ENCODE measurements around the gene CNTNAP2.
"Not testable (repeated sequence)": the region's sequence is repeated elsewhere in the genome, so short reads cannot be mapped to it uniquely, and the experiment has no call there.

The CNTNAP2 gene

GRCh38 chr7:147584771-147585193 is 1468.2 kb downstream of the CNTNAP2 start:
- in situ Hi-C loops (cut with HindIII; ENCODE audit: low sequenced_read_pairs): no loop called here

DNA sequence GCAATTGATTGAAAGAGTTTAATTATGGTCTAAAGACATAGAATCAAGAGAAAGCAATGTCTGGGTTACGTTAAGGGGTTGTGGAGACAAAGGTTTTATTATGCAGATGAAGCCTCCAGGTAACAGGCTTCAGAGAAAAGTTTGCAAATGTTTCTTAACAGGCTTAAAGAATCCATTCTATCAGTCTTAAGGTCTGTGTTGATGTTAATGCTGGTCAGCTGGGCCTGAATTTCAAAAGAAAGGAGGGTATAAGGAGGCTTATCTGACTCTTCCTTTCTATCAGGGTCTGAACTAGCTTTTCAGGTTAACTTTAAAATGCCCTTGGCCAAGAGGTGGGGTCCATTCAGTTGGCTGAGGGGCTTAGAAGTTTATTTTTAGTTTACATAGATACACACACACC is 1469.5 kb downstream of the CNTNAP2 start:
- in situ Hi-C loops (cut with HindIII; ENCODE audit: low sequenced_read_pairs): no loop called here

- in situ Hi-C loops (cut with HindIII; ENCODE audit: low sequenced_read_pairs): no loop called here
These were observed 1469.9 kb downstream of the CNTNAP2 start for GRCh38 chr7:147586526-147586925.

DNA sequence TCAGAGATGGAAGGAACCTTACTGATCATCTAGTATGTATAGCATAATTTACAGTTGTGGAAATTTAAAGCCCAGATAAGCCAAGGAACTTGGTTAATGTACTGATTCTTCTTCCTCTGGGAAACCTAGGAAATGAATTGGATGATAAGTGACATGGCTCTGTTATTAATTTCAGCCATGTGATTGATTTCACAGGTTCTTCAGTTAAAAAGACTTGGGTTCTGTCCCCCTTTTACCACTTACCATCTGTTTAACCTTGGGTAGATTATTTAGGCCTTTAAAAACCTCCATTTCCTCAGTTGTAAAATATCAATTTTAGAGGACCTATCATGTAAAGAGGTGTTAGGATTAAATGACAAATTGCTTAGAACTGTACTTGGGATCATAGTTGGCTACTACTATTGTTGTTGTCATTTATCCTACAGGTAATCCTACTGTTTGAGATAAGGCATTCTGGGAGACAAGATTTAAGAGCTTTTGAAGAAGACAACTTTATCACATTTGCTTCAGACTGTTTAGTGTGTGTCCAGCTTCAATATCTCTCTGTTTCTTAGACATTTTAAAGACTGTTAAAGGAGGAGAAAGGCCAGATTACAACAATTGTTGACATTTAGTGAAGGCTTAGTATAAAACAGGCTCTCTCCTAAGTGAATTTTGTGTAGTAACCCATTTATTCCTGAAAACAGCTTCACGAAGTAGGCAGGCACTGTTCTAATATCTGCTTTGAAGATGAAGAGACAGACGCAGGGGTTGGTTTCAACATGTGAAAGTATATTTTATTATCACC is 1476.9 kb downstream of the CNTNAP2 start:
- in situ Hi-C loops (cut with HindIII; ENCODE audit: low sequenced_read_pairs): no loop called here

DNA sequence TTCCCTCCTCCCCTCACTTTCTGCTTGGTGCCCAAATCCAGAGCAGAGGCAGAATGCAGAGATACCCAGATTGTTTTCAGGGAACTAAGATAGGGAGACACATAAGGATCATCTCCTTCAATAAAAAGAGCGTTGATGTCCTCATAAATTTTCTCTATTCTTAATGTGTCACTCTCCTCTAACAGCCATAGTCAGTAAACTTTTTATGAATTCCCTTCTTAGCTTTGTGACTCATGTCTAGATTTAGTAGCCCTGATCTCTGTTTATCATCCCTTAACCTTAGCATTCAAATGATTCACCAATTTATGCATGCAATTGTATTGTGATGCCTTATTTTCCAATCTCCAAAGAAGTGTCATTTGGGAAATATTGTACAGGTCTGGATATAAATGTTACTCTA is 1478.4 kb downstream of the CNTNAP2 start:
- in situ Hi-C loops (cut with HindIII; ENCODE audit: low sequenced_read_pairs): no loop called here

DNA sequence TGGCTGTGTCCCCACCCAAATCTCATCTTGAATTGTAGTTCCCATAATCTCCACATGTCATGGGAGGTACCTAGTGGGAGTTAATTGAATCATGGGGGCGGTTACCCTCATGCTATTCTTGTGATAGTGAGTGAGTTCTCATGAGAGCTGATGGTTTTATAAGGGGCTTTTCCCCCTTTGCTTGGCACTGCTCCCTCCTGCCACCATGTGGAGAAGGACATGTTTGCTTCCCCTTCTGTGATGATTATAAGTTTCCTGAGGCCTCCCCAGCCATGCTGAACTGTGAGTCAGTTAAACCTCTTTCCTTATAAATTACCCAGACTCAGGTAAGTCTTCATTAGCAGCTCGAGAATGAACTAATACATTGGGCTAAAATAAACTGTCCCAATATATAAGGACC is 1482.1 kb downstream of the CNTNAP2 start:
- in situ Hi-C loops (cut with HindIII; ENCODE audit: low sequenced_read_pairs): not testable (repeated sequence)

DNA sequence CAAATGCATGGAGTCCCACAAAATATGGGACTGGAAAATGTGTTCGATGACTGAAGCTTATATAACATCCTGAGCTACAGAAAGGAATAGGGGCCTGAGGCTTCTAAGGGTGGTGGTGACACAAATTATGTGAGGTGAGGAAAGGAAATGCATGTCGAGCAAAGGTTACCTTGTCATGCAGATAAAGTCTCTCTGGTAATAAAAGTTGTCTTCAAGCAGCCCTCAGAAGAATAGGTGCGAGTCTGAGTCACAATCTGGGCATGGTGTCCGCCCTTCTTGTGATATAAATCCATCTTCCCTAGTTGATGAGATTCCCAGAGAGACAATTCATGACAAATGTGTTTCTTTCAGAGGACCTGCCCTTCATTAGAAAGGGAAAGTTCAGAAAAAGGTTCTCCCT is 1488.7 kb downstream of the CNTNAP2 start:
- in situ Hi-C loops (cut with HindIII; ENCODE audit: low sequenced_read_pairs): no loop called here

GRCh38 chr7:147607157-147607800 is 1490.7 kb downstream of the CNTNAP2 start:
- in situ Hi-C loops (cut with HindIII; ENCODE audit: low sequenced_read_pairs): no loop called here

DNA sequence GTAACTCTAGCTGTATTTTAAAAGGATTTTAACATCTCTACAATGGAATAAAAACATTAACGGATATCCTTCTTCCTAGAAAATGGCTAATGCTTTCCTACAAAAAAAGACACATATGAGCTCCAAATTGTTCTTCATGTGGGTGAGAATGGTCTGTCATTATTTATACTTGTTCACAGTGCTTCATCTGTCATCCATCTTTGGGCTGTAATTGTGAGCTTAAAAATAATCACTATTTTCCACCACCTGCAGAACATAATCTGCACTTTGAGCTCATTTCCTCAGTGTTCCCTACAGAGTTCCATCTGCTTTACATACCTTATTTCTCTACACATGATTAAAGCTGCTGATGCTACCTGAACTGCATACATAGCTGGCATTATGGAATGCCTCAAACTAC is 1494.8 kb downstream of the CNTNAP2 start:
- in situ Hi-C loops (cut with HindIII; ENCODE audit: low sequenced_read_pairs): no loop called here

GRCh38 chr7:147635288-147635687 is 1518.7 kb downstream of the CNTNAP2 start:
- in situ Hi-C loops (cut with HindIII; ENCODE audit: low sequenced_read_pairs): no loop called here

DNA sequence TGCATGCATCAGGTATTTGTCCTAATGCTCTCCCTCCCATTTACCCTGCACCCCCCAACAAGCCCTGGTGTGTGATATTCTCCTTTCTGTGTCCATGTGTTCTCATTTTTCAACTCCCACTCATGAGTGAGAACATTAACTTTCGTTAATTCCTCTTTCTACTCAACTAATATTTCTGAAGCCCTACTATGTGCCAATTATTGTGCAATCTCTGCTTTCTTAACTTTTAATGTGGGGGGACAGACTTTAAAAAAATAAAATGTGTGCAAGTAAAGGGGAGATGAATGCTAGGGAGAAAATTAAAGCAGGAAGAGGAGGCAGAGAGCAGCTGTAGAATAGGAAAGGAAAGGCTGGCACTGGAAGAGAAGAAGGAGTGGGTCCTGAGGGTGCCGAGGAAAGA is 1520.0 kb downstream of the CNTNAP2 start:
- in situ Hi-C loops (cut with HindIII; ENCODE audit: low sequenced_read_pairs): no loop called here

GRCh38 chr7:147638566-147638965 is 1522.0 kb downstream of the CNTNAP2 start:
- in situ Hi-C loops (cut with HindIII; ENCODE audit: low sequenced_read_pairs): no loop called here

- in situ Hi-C loops (cut with HindIII; ENCODE audit: low sequenced_read_pairs): no loop called here
These were observed 1522.4 kb downstream of the CNTNAP2 start for GRCh38 chr7:147639037-147639436.

DNA sequence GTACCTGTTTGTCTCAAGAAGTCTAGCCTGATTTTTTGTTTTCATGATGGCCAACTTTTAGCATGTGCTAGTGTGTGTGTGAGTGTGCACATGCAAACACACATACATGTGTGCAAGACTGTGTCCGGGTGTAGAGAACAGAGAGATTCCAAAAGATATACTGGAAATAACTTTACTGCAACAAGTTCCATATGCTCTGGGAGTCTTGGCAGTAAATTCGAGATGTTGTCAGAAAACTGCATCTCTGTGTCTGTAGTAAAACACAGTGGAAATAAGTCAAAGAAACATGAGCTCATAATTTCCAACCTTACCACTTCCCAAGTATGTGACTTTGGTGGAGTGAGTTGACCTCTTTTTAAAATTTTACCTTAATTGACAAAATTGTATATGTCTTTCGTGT is 1523.2 kb downstream of the CNTNAP2 start:
- in situ Hi-C loops (cut with HindIII; ENCODE audit: low sequenced_read_pairs): loop anchor here (5.0 kb wide), 1 partner anchor 43 kb away; no protein-coding TSS in a partner anchor

DNA sequence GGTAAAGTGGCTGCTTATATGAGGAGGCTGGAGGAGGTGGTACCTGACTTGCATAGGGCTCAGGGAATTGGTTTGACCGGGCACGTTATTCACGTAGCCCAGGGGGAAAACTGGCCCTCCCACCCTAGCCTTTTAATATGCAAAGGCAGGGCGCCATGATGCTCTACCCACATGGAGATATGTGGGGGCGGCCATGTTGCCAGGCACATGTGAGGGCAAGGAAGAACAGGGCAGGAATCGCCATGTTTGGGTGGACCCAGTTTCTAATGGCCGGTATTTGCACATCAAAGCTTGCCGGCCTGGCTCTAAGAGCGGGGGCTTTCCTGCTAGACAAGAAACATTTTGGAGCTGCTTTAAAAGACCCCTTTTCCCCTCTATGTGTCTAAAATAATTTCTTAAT is 1524.2 kb downstream of the CNTNAP2 start:
- in situ Hi-C loops (cut with HindIII; ENCODE audit: low sequenced_read_pairs): loop anchor here (5.0 kb wide), 1 partner anchor 41 kb away; no protein-coding TSS in a partner anchor

DNA sequence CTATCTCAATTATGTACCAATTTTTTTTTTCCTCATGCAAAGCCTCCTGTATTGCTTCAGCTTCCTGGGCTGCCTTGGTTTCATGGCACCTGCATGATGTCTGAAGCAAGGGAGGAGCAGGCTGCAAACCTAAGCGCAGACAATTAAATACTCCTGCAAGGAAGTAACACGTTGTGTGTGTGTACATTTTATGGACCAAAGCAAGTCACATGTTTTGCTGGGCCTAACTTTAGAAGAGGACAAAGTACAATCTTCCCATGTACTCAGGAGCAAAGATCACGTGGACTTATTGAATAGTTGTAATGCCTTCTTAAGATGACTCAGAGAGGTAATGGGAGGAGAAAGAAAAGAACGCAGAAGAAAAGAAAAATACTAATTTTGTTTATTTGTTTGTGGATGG is 1530.0 kb downstream of the CNTNAP2 start:
- in situ Hi-C loops (cut with HindIII; ENCODE audit: low sequenced_read_pairs): no loop called here

DNA sequence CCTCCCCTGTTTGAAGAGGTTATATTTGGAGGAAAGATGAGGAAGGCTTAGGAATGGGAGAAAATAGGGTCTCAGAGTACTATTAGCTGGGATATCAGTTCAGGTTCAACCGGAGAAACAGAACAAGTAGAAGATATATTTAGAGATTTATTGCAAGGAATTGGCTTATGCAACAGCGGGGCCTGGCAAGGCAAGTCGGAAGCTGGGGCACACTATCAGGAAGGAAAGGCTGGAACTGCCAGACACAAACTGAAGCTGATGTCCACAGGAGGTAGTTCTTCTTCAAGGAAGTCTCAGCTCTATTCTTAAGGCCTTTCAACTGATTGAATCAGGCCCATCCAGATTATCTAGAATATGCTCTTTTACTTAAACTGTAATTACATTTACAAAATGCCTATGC is 1534.4 kb downstream of the CNTNAP2 start:
- in situ Hi-C loops (cut with HindIII; ENCODE audit: low sequenced_read_pairs): no loop called here

- in situ Hi-C loops (cut with HindIII; ENCODE audit: low sequenced_read_pairs): no loop called here
These were observed 1535.0 kb downstream of the CNTNAP2 start for GRCh38 chr7:147651601-147652000.

DNA sequence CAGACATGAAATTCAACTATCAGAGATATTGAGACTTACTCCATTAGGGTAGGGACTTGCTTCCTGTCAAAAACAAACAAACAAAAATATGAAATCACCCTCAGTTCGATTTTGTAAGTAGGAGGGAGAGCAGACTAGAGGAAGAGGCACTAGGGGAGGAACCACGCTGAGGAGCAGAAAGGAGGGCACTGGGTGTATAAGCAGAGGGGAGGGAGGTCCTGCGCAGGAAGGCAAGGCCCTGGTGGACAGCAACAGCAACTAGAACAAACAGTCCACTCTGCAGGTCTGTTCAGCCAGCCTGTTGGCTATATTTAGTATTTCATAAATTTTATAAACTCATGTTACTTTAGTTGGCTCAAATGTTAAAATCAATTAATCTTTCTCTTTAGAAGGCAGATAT is 1536.9 kb downstream of the CNTNAP2 start:
- in situ Hi-C loops (cut with HindIII; ENCODE audit: low sequenced_read_pairs): no loop called here

DNA sequence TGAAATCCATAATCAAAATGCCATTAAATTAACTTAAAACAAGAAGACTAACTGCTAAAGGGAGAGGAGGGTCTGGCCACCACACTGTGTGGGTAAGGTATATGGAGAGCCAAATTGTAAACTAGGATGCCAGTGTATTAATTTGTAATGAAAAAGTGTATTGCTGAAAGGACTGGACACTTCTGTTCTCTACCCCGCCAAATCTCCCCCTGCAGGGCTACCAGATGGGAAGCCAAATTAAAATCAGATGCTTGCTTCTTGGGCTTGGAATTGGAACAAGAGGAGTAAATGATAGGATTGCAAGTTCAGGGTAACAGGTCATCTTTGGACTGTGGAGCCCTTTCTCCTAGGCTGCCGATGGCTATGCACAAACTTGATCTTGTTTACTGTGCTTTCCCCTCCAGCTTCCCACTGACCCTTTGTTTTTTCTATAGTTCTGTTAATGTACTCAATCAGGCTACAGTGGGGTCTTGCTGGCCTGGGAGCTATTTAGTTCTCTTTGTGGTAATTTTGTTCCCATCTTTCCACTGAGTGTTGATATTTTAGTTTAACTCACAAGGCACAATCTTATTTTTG is 1541.9 kb downstream of the CNTNAP2 start:
- in situ Hi-C loops (cut with HindIII; ENCODE audit: low sequenced_read_pairs): no loop called here

DNA sequence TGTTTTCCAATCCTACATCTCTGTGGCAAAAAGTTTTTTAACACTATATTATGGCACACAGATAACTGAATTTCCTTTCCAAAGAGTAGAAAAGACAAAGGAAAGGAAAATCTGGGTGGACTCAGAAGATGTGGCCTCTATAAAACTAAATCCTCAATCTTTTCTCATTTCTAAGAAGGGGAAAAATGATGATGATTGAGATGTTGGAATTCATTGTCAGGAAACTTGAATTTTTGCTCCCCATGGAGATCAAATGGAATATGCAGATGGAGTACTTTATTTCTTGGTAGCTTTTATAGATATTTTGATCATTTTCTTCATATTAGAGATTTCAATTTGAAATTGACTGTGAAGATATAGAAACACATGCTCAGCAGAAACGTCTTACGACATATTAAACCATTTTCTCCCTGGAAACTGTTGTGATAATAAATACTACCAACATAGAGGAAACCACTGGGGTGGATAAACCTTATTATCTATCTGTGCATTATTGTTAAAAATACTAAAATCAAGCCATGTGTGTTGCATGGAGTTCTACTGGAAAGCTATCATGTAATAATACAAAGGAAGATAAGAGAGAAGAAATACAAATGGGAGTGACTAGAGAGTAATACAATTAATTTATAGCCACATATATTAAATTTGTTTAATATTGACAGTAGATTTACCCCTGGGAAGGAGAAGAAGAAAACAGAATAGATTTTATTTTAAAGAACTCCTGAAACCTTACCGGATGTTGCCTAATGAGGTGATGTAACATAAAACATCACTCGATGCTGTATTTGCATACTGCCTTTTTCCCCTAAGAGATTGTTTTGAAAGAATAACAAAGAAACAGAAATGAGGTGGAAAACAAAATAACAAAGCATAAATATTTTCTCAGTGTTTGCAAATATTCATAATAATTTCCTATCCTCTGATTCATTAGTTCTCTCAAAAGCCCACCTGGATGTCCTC is 1542.7 kb downstream of the CNTNAP2 start:
- in situ Hi-C loops (cut with HindIII; ENCODE audit: low sequenced_read_pairs): no loop called here

Data from endothelial cell of hepatic sinusoid (primary cell).